Mesothelial cell of epicardium (in vitro differentiated cells): Measurements from ENCODE around the gene MAP3K5. TPM values are rescaled to one million over a fixed set of nuclear protein-coding genes. Genes with fewer than 3 reads are reported as not detected.

Experiments
- DNase-seq, 2 experiments: peaks; one replicate each; pipeline ENCODE4 v3.0.0; 2021; ENCODE audit warnings: low spot score in 2 of 2; ENCODE audit not compliant: unreplicated experiment in 2 of 2
- H3K27ac Mint-ChIP-seq: 2 replicates; pipeline ENCODE4 v1.8.0; 2021; ENCODE audit warnings: mixed read lengths
- H3K27me3 Mint-ChIP-seq: 2 replicates; pipeline ENCODE4 v1.8.0; 2021; ENCODE audit warnings: low read depth, mixed read lengths
- H3K36me3 Mint-ChIP-seq: 2 replicates; pipeline ENCODE4 v1.8.0; 2021; ENCODE audit warnings: mixed read lengths
- H3K4me1 Mint-ChIP-seq: 2 replicates; pipeline ENCODE4 v1.8.0; 2021; ENCODE audit warnings: mixed read lengths
- H3K4me3 Mint-ChIP-seq: 2 replicates; pipeline ENCODE4 v1.8.0; 2021; ENCODE audit warnings: mild to moderate bottlenecking, moderate library complexity, mixed read lengths
- H3K9me3 Mint-ChIP-seq: 2 replicates; pipeline ENCODE4 v1.8.0; 2021; ENCODE audit warnings: mixed read lengths
- CTCF ChIP-seq: fragments of 200-600 bp; sonication (generic); IDR thresholded peaks from one replicate; pipeline ENCODE4 v1.5.0; 2021; ENCODE audit warnings: antibody characterized with exemption; ENCODE audit not compliant: unreplicated experiment
- total RNA-seq: library from RNA; stranded (reverse); gene quantifications from 3 replicates; pipeline ENCODE4 v1.2.1, GENCODE V29; 2021

The MAP3K5 gene
- total RNA-seq, 1 donor from 2014 or later, result 8.9 TPM

DNA sequence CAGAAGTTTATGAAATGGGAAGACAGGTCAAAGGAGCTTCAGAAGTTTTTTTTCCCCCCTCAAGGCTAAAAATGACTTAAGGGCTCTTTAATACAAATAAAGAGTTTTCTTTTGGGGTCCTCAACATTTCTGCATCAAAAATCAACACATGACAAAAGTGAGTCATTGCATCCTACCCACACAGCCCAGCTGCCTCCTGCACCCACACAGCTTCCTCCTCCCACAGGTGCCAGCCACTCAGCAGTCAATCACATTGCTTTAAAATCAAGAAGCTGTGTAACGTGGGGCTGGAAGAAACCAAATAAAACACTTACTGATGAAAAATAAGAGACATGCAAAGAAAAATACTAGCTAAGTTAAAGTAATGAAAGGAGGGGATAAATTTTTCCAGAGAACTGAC, 68.5 kb downstream of the MAP3K5 start:
- TF ChIP-seq CTCF, result no peak
- no peaks in the 10 kb centered on the region for H3K4me1 Mint-ChIP-seq
- peaks cover 14% of the 10 kb centered on the region for H3K9me3 Mint-ChIP-seq
- no peak overlapping the region for H3K27ac Mint-ChIP-seq
- DNase-seq, result no peak
- H3K4me3 Mint-ChIP-seq, result no peak overlapping the region
- H3K27me3 Mint-ChIP-seq, result no peaks in the 10 kb centered on the region
- peaks cover 3% of the 10 kb centered on the region for H3K36me3 Mint-ChIP-seq

GRCh38 chr6:136721467-136721866, 70.8 kb downstream of the MAP3K5 start:
- Mint-ChIP-seq H3K27me3 (no peaks in the 10 kb centered on the region), H3K36me3 (peaks cover 3% of the 10 kb centered on the region), H3K4me3 (no peak overlapping the region), H3K27ac (no peak overlapping the region), H3K4me1 (peaks cover 10% of the 10 kb centered on the region), H3K9me3 (peaks cover 14% of the 10 kb centered on the region)
- DNase-seq, result no peak
- no peak for TF ChIP-seq CTCF

DNA sequence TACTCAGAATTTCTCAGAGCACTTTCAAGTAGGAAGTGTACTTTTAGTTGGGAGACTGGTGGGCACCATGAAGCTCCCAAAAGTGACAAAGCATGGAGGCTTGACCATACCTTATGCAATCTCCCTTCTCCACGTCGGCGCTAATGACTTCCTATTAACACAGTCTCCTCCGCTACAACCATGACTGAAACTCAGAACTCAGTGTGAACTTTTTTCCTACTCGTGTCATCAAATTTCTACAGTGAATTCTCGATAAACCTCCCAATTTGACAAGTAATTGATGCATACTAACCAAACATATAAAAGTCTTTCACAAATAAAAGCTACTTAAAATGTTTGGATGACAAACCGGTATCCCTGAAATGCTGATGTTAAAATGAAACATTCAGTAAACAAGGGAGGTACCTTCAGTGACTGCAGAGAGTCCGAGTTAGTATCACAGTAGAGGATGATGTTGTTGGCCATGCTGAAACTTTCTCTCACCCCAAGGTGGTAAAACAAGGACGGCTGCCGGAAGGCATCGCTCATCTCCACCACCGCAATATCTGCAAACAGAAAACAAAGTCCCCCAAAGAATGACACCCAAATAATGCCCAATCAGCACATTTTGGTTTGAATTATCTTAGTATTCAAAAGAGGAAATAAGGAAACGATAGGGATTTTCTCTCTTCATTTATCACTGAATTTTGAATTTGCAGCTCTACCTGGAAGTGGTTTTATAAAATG, 72.1 kb downstream of the MAP3K5 start:
- no peaks in the 10 kb centered on the region for H3K27me3 Mint-ChIP-seq
- H3K4me1 Mint-ChIP-seq, result peaks cover 15% of the 10 kb centered on the region
- no peak for DNase-seq
- no peak for TF ChIP-seq CTCF
- H3K36me3 Mint-ChIP-seq, result peaks cover 3% of the 10 kb centered on the region
- no peak overlapping the region for H3K27ac Mint-ChIP-seq
- H3K4me3 Mint-ChIP-seq, result no peak overlapping the region
- peaks cover 5% of the 10 kb centered on the region for H3K9me3 Mint-ChIP-seq

DNA sequence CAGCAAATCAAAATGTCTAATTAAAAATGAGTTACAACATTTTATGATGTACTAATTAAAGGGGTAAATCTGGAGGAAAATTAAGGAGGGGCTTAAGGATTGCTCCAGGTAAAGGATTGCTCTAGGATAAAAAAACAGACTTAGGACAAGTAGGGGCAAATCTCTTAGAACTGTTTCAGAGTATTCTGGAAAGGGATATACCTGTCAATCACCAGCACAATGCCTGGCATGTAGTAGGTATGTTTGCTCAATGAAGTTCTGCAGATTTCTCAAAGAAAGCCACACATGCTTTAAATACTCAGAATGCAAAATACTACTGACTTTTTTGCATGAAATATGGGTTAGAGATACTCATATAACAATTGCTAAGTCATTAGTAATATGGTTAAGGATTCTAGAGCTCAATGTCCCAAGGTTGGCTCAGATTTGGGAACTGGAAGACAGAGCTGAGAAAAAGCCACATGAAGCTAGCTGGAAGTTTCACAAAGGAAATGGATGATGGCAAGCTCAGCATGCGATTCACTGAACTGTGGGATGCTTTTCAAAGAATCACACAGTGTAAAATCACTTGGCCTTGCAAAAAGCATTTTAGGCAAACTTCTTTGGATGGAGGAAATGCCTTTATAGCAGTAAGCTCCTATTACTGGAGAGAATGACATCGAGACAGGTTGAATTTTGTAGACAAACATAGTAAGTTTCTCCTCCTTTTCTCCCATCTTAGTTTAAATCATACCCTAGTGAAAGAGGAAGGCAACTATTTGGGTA, 72.8 kb downstream of the MAP3K5 start:
- TF ChIP-seq CTCF, result no peak
- H3K27ac Mint-ChIP-seq, result no peak overlapping the region
- H3K27me3 Mint-ChIP-seq, result no peaks in the 10 kb centered on the region
- no peak for DNase-seq
- H3K4me1 Mint-ChIP-seq, result peaks cover 15% of the 10 kb centered on the region
- no peak overlapping the region for H3K4me3 Mint-ChIP-seq
- peaks cover 3% of the 10 kb centered on the region for H3K36me3 Mint-ChIP-seq
- H3K9me3 Mint-ChIP-seq, result peaks cover 4% of the 10 kb centered on the region

DNA sequence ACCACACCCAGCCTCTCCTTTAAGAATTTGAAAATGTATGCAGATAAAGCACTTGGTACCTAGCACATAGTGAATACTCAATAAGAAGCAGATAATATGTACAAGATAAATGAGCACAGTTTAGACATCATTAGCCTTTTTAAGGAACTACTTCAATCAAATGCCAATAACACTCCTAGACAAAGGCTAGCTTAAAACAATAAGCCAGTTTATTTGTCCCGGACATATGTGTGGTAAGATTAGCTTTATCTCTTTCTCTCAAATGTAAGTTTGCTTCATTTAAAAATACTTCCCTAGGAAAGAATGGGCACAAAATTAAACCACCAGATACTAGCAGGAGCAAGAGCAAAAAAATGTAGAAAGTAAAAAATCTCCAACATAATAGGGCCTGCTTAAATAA, 73.8 kb downstream of the MAP3K5 start:
- Mint-ChIP-seq H3K4me3 (no peak overlapping the region), H3K27ac (no peak overlapping the region), H3K4me1 (peaks cover 15% of the 10 kb centered on the region), H3K27me3 (no peaks in the 10 kb centered on the region), H3K9me3 (peaks cover 4% of the 10 kb centered on the region), H3K36me3 (peaks cover 3% of the 10 kb centered on the region)
- DNase-seq, result no peak
- no peak for TF ChIP-seq CTCF
